HEK293T (cell line): ENCODE measurements around the gene HOXC12.
A peak's percentile ranks its signal among the peaks of the same experiment; 100 is the strongest.

Source experiments
- CTCF ChIA-PET: fragments of 350-600 bp; formaldehyde crosslinking; extraction: SDS; loops from one replicate; lab custom pipeline; 2021; ENCODE audit warnings: antibody characterized with exemption, inconsistent platforms; lab: Yijun Ruan, JAX
- POLR2A ChIA-PET: fragments of 350-600 bp; formaldehyde crosslinking; extraction: SDS; loops from one replicate; lab custom pipeline; 2020; ENCODE audit warnings: antibody characterized with exemption, inconsistent platforms; lab: Yijun Ruan, JAX
- DNase-seq: peaks from one replicate; pipeline ENCODE4 v3.0.0; 2012; ENCODE audit warnings: mixed read lengths; ENCODE audit errors: extremely low spot score
- ARNT ChIP-seq: fragments of 450-650 bp; IDR thresholded peaks from 2 replicates; pipeline ENCODE4 v1.6.1; 2017; ENCODE audit warnings: mild to moderate bottlenecking
- BHLHE40 ChIP-seq: fragments of 450-650 bp; IDR thresholded peaks from 2 replicates; pipeline ENCODE4 v1.6.1; 2016; ENCODE audit warnings: mild to moderate bottlenecking, moderate library complexity, borderline replicate concordance
- CTBP1 ChIP-seq: fragments of 450-650 bp; IDR thresholded peaks from 2 replicates; pipeline ENCODE4 v1.6.1; 2016; ENCODE audit warnings: borderline replicate concordance
- ELF4 ChIP-seq: fragments of 450-650 bp; IDR thresholded peaks from 2 replicates; pipeline ENCODE4 v1.6.1; 2017; ENCODE audit warnings: antibody characterized with exemption
- FOXA1 ChIP-seq: fragments of 450-650 bp; IDR thresholded peaks from 2 replicates; pipeline ENCODE4 v1.6.1; 2016; ENCODE audit warnings: mild to moderate bottlenecking
- FOXK2 ChIP-seq: fragments of 450-650 bp; IDR thresholded peaks from 2 replicates; pipeline ENCODE4 v1.6.1; 2016; ENCODE audit warnings: mild to moderate bottlenecking
- FOXM1 ChIP-seq: fragments of 450-650 bp; IDR thresholded peaks from 2 replicates; pipeline ENCODE4 v1.6.1; 2017; ENCODE audit warnings: mild to moderate bottlenecking, borderline replicate concordance
- HDGF ChIP-seq: fragments of 450-650 bp; IDR thresholded peaks from 2 replicates; pipeline ENCODE4 v1.6.1; 2017; ENCODE audit warnings: antibody characterized with exemption, borderline replicate concordance
- L3MBTL2 ChIP-seq: fragments of 450-650 bp; conservative IDR thresholded peaks from 2 replicates; pipeline ENCODE4 v1.6.1; 2016; ENCODE audit warnings: mild to moderate bottlenecking
- LEF1 ChIP-seq: fragments of 450-650 bp; IDR thresholded peaks from 2 replicates; pipeline ENCODE4 v1.6.1; 2017; ENCODE audit warnings: mild to moderate bottlenecking, borderline replicate concordance
- NFRKB ChIP-seq: fragments of 450-650 bp; IDR thresholded peaks from 2 replicates; pipeline ENCODE4 v1.6.1; 2016; ENCODE audit warnings: mild to moderate bottlenecking, moderate library complexity
- PKNOX1 ChIP-seq: fragments of 450-650 bp; IDR thresholded peaks from 2 replicates; pipeline ENCODE4 v1.6.1; 2016
- SP1 ChIP-seq: fragments of 450-650 bp; IDR thresholded peaks from 2 replicates; pipeline ENCODE4 v1.6.1; 2017
- SUZ12 ChIP-seq: fragments of 450-650 bp; IDR thresholded peaks from 2 replicates; pipeline ENCODE4 v1.6.1; 2016; ENCODE audit warnings: mild to moderate bottlenecking
- TARDBP ChIP-seq: fragments of 450-650 bp; IDR thresholded peaks from 2 replicates; pipeline ENCODE4 v1.6.1; 2016
- ZNF384 ChIP-seq: fragments of 450-650 bp; IDR thresholded peaks from 2 replicates; pipeline ENCODE4 v1.6.1; 2016

The HOXC12 gene

GRCh38 chr12:54002915-54003389, 48.2 kb downstream of the HOXC12 start:
- TF ChIP-seq TARDBP = no peak
- TF ChIP-seq ELF4 = no peak
- ChIA-PET POLR2A (no interaction called here), CTCF (interaction anchor here (0.6 to 3.3 kb wide), 2 partner anchors 18 to 252 kb away, joined by 3 to 9 read pairs; partner anchors contain the start of gene HOXC10)
- no peak for DNase-seq

GRCh38 chr12:54003625-54004024, 48.9 kb downstream of the HOXC12 start:
- ChIA-PET POLR2A (interaction anchor here (1.2 kb wide), 1 partner anchor 14 kb away, joined by 6 read pairs; no protein-coding TSS in a partner anchor), CTCF (interaction anchor here (0.6 to 3.3 kb wide), 3 partner anchors 18 to 251 kb away, joined by 3 to 9 read pairs (median 8); partner anchors contain the start of genes HOXC10 and HOXC5)

GRCh38 chr12:54004063-54004840, 49.5 kb downstream of the HOXC12 start:
- POLR2A ChIA-PET = interaction anchor here (0.6 to 1.2 kb wide), 2 partner anchors 13 to 71 kb away, joined by 4 to 6 read pairs; no protein-coding TSS in a partner anchor
- TF ChIP-seq NFRKB (no peak), FOXK2 (no peak), PKNOX1 (no peak), ELF4 (no peak), FOXM1 (no peak), CTBP1 (no peak), ARNT (no peak), BHLHE40 (no peak), SP1 (no peak)
- CTCF ChIA-PET = interaction anchor here (0.7 to 3.3 kb wide), 5 partner anchors 19 to 204 kb away, joined by 3 to 9 read pairs (median 8); partner anchors contain the start of genes HOXC10 and HOXC5
- DNase-seq = no peak

More at GRCh38 chr12:54003625-54004024, 48.9 kb downstream of the HOXC12 start:
- DNase-seq = no peak
- TF ChIP-seq L3MBTL2 (no peak), ARNT (no peak), TARDBP (no peak), SP1 (no peak), BHLHE40 (no peak), HDGF (no peak), SUZ12 (no peak), NFRKB (no peak), ELF4 (no peak), CTBP1 (no peak), FOXK2 (no peak)

GRCh38 chr12:54004841-54005530, 50.3 kb downstream of the HOXC12 start:
- CTCF ChIA-PET = interaction anchor here (0.7 to 3.3 kb wide), 9 partner anchors 14 to 210 kb away, joined by 3 to 9 read pairs (median 4); partner anchors contain the start of genes HOXC10 and HOXC5
- no peak for DNase-seq
- no peak for TF ChIP-seq ARNT
- TF ChIP-seq CTBP1 = no peak
- no peak for TF ChIP-seq ZNF384
- no peak for TF ChIP-seq LEF1
- TF ChIP-seq NFRKB = no peak
- TF ChIP-seq TARDBP = no peak
- no peak for TF ChIP-seq FOXM1
- TF ChIP-seq L3MBTL2 = no peak
- TF ChIP-seq BHLHE40 = no peak
- TF ChIP-seq SUZ12 = no peak
- TF ChIP-seq PKNOX1 = no peak
- TF ChIP-seq SP1 = no peak
- POLR2A ChIA-PET = interaction anchor here (0.6 to 2.1 kb wide), 5 partner anchors 12 to 71 kb away, joined by 3 to 15 read pairs (median 4); no protein-coding TSS in a partner anchor

GRCh38 chr12:54005531-54005852, 50.8 kb downstream of the HOXC12 start:
- no peak for DNase-seq
- ChIA-PET CTCF (interaction anchor here (0.6 to 2.0 kb wide), 12 partner anchors 11 to 209 kb away, joined by 3 to 8 read pairs (median 4); partner anchors contain the start of genes HOXC4 and HOXC5), POLR2A (interaction anchor here (0.6 to 2.1 kb wide), 4 partner anchors 11 to 38 kb away, joined by 3 to 15 read pairs (median 3); no protein-coding TSS in a partner anchor)
- TF ChIP-seq SP1 (no peak), L3MBTL2 (peak; percentile 43; the same call in 1 of the 2 replicates)

GRCh38 chr12:54005853-54006558, 51.3 kb downstream of the HOXC12 start:
- TF ChIP-seq SP1 (no peak), ELF4 (no peak), PKNOX1 (no peak), FOXM1 (no peak), ZNF384 (no peak), NFRKB (no peak), LEF1 (no peak), ARNT (no peak), TARDBP (no peak), BHLHE40 (no peak), SUZ12 (no peak), CTBP1 (no peak), HDGF (no peak), FOXA1 (no peak), FOXK2 (no peak), L3MBTL2 (no peak)
- ChIA-PET CTCF (interaction anchor here (0.6 to 3.2 kb wide), 20 partner anchors 10 to 364 kb away, joined by 3 to 15 read pairs (median 4); partner anchors contain the start of genes HOXC10, HOXC4 and HOXC5), POLR2A (interaction anchor here (0.6 to 2.1 kb wide), 8 partner anchors 9 to 201 kb away, joined by 3 to 15 read pairs (median 3); no protein-coding TSS in a partner anchor)
- DNase-seq = peak; percentile 77
